Heart right ventricle (tissue), 16 donors: ENCODE results near the gene CHAD. TPM values are rescaled to one million over a fixed set of nuclear protein-coding genes. Genes with fewer than 3 reads are reported as not detected.

Experiments
- ATAC-seq, 8 donors: fragments of 200-7000 bp; cut with Tn5 transposase; one replicate each; pipeline ENCODE4 v1.9.1; 2020; ENCODE audit warnings: mild to moderate bottlenecking in 8 of 8, moderate library complexity in 8 of 8, moderate number of reproducible peaks in 1 of 8
- DNase-seq, 2 donors: peaks; one replicate each; pipeline ENCODE4 v3.0.0-alpha.2; 2020
- H3K27ac ChIP-seq, 10 donors: fragments of 200-600 bp; sonication (generic) in 2 of 10; one replicate each; pipeline versions ENCODE4 v1.5.0 to v1.8.0; 2020 to 2022; ENCODE audit warnings: mild to moderate bottlenecking in 3 of 10
- H3K27me3 ChIP-seq, 7 donors: fragments of 200-600 bp; one replicate each; pipeline ENCODE4 v1.8.0; 2021 to 2022; ENCODE audit warnings: mild to moderate bottlenecking in 2 of 7
- H3K36me3 ChIP-seq, 9 donors: fragments of 200-600 bp; sonication (generic) in 1 of 9; one replicate each; pipeline versions ENCODE4 v1.5.0 to v1.8.0; 2020 to 2022; ENCODE audit warnings: mild to moderate bottlenecking in 2 of 9
- H3K4me1 ChIP-seq, 9 donors: fragments of 200-600 bp; sonication (generic) in 1 of 9; one replicate each; pipeline versions ENCODE4 v1.5.0 to v1.8.0; 2020 to 2022; ENCODE audit warnings: mild to moderate bottlenecking in 4 of 9
- H3K4me3 ChIP-seq, 10 donors: fragments of 200-600 bp; sonication (generic) in 2 of 10; one replicate each; pipeline versions ENCODE4 v1.5.0 to v1.8.0; 2020 to 2022; ENCODE audit warnings: mild to moderate bottlenecking in 7 of 10, moderate library complexity in 2 of 10
- H3K9me3 ChIP-seq, 11 donors: fragments of 200-600 bp in 10 of 11; sonication (generic) in 2 of 11; one replicate each; pipeline versions ENCODE4 v1.5.0 to v1.8.0; 2013 to 2022; ENCODE audit warnings: mild to moderate bottlenecking in 2 of 11, control low read depth in 1 of 11, moderate library complexity in 1 of 11
- CTCF ChIP-seq, 9 donors: fragments of 200-600 bp; sonication (generic) in 2 of 9; IDR thresholded peaks; one replicate each; pipeline versions ENCODE4 v1.5.0 to v1.8.0; 2021 to 2022; ENCODE audit warnings: antibody characterized with exemption in 9 of 9, mild to moderate bottlenecking in 5 of 9, moderate library complexity in 1 of 9
- whole genome bisulfite sequencing, 2 donors: extraction: QIAGEN DNeasy Blood & Tissue Kit; methylation state at CpG; one replicate each; pipeline ENCODE4 v1.1.7; 2013; ENCODE audit warnings: inconsistent platforms in 1 of 2; 5-methylcytosine and 5-hydroxymethylcytosine counted together
- intact Hi-C, 10 donors: fragments of 100-400 bp; cut with DNase I; formaldehyde crosslinking; loops; one replicate each; pipeline versions ENCODE4 v1.11.1 to v1.14.2; 2022
- polyA plus RNA-seq, 2 donors: library from polyadenylated mRNA; stranded (reverse); fragments of 200-250 nt; gene quantifications; one replicate each; pipeline ENCODE4 v1.2.3, GENCODE V29; 2013
- total RNA-seq, 10 donors: library from RNA; stranded (reverse); fragmentation: NEBNext Ultra II Directional in 3 of 10; extraction: Animal tissue kit (Norgen Biotek cat#: 25700) in 3 of 10; gene quantifications; one replicate each; pipeline versions ENCODE4 v1.2.1 to v1.2.4, GENCODE V29; 2021 to 2023
- donor health status: Arrhythmogenic right ventricular cardiomyopathy.
- donor health status: ischemic (EF 13 %, LVEDD 7.1; RV severe dilation, severe dysfunction).
- donor health status: healthy with polysubstance abuse.
- donor health status: DM: no; HTN: yes; CAD: no.
- donor health status: DM: no; HTN: no; CAD: no.
- donor health status: ischemic (EF 25% LVEDD 6.9; RV normal size, moderate dysfunction).
- donor health status: ischemic (EF 25% LVEDD 5.7; RV mildly dilated, moderate dysfunction).
- donor health status: healthy.
- donor health status: DM: yes; HTN: yes; CAD: no.
- donor health status: Ischemic cardiomyopathy.
- donor health status: ischemic (EF 35%, LVEDD 5.7; RV mildly dilated, moderate dysfunction).
- donor health status: nonischemic (EF 11% LVEDD 7.7; RV severe dilation, severe dysfunction).
- donor health status: DM: yes; HTN: yes; CAD: no.
- donor health status: PGD.
- donor health status: ischemic (EF 29% LVEDD 5.4; RV normal size, mild dysfunction).
- donor health status: nonischemic (EF 23%, LVEDD 6.1; RV moderate dilation, normal function).

The CHAD gene
- total and polyA plus RNA-seq, 12 donors: 0.13 to 0.74 (median 0.32) TPM; not detected in 8

- WGBS, 2 donors: 90 to 91% methylated on average over 6 to 7 of the region's 8 CpGs
- TF ChIP-seq CTCF (IDR thresholded peaks at IDR 0.05): no peak
- intact Hi-C loops: no loop called here
Measured at GRCh38 chr17:50492214-50492613, 23.5 kb upstream of the CHAD start.

DNA sequence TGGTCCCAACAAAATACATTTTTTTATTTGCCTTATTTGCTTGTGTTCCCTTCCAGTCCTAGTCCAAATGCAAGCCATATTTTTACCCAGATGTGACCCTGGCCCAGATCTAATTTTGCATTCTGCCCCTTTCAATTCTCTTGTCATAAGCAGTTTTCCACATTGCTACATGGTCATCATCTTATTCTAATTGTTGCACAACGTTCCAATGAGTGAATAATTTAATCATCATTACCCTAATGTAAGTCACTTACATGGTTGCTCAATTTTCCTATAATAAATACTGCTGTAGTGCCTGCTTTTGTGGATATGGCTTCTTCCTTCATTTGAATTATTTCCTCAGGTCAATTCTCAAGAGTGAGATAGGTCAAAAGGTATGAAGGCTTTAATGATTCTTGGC lies 22.8 kb upstream of the CHAD start:
- DNase-seq (no peak), ATAC-seq (no peak)
- Histone ChIP-seq H3K4me3 (no peak overlapping the region), H3K27ac (no peak overlapping the region), H3K4me1 (no peaks in the 10 kb centered on the region), H3K9me3 (no peaks in the 10 kb centered on the region), H3K27me3 (no peaks in the 10 kb centered on the region), H3K36me3 (peaks cover 0 to 13% (median 0%) of the 10 kb centered on the region in 9 donors)
- no peak for TF ChIP-seq CTCF (IDR thresholded peaks at IDR 0.05)
- 62 to 63% methylated on average over 1 of the region's 1 CpG for WGBS, 2 donors
- intact Hi-C loops: no loop called here

More at GRCh38 chr17:50492214-50492613, 23.5 kb upstream of the CHAD start:
- no peaks in the 10 kb centered on the region for H3K4me1 ChIP-seq
- no peak overlapping the region for H3K27ac ChIP-seq
- H3K27me3 ChIP-seq: no peaks in the 10 kb centered on the region
- no peaks in the 10 kb centered on the region for H3K9me3 ChIP-seq
- no peak overlapping the region for H3K4me3 ChIP-seq
- DNase-seq (no peak), ATAC-seq (no peak)
- peaks cover 0 to 6% (median 0%) of the 10 kb centered on the region in 9 donors for H3K36me3 ChIP-seq

DNA sequence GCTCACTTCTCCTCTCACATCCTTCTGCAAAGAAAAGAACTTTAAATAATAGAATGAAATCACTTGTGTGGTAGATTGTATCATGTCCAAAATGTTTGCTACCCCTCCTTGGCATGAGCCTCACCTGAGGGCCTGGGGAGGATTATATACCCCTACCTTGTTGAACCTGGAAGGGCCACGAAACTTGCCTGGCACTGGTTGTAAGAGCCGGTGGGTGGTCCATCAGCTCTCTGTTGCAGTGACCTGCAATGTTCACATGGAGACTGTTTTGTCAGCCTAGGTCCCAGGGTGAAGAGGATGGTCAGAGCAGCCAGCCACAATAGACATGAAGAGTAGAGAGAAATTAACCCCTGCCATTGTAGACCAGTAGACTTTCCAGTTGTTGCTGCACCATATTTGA lies 20.2 kb upstream of the CHAD start:
- ATAC-seq (no peak), DNase-seq (no peak)
- WGBS, 2 donors: 95 to 96% methylated on average over 2 of the region's 2 CpGs
- Histone ChIP-seq H3K27ac (no peak overlapping the region), H3K4me3 (no peak overlapping the region), H3K36me3 (peaks cover 0 to 39% (median 14%) of the 10 kb centered on the region in 9 donors), H3K9me3 (no peaks in the 10 kb centered on the region), H3K4me1 (no peaks in the 10 kb centered on the region), H3K27me3 (no peaks in the 10 kb centered on the region)
- TF ChIP-seq CTCF (IDR thresholded peaks at IDR 0.05): no peak
- intact Hi-C loops: loop anchor here in 8 of 10 donors (5.0 to 10.0 kb wide), 6 partner anchors 46 to 206 kb away; partner anchors contain the start of gene EPN3 (in 1 of the 8)

DNA sequence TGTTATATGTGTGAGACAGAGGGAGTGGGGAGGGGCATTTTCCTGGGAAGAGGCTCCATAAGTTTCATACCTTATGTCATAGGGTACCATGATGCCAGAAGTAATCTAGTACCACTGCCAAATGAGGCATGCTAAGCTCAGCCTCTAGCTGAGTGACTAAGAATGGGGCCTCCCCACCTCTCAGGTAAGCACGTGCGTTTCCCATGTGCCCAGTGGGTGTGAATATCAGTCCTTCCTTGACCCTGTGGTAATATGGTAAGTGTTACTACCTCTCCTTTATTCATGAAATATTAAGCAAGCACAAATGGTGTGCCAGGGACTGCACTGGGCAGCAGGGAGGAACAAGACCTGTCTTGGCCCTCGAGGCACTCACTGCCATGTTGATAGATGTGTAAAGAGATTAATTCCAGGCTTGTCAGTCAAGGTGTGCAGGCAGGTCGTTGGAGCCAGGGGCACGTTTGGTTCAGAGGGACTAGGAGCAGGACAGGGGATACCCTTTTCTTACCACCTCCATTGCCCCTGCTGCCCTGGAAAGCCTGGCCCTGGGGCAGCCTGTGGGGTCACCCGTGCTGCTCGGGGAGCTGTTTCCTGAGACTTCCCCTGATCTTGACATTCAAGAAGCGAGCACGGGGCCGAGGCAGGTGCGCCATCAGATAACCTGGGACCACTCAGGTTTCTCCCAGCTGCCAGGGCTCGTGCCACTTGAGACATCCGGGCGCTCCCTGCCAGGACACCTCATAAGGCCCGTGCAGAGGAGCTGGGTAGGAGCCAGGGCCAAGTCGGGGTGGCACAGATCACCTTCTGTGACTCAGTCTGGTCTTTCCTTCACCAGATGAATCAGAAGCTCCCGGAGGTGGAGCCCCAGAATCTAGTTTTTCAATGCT lies 18.8 kb upstream of the CHAD start:
- peaks cover 2 to 9% (median 7%) of the 10 kb centered on the region in 9 donors for H3K4me1 ChIP-seq
- intact Hi-C loops: loop anchor here in 8 of 10 donors (5.0 to 10.0 kb wide), 6 partner anchors 47 to 207 kb away; partner anchors contain the start of gene EPN3 (in 1 of the 8)
- no peak overlapping the region for H3K4me3 ChIP-seq
- H3K9me3 ChIP-seq: no peaks in the 10 kb centered on the region
- no peak for DNase-seq
- no peak overlapping the region for H3K27ac ChIP-seq
- no peaks in the 10 kb centered on the region for H3K27me3 ChIP-seq
- 88 to 89% methylated on average over 17 of the region's 17 CpGs for WGBS, 2 donors
- H3K36me3 ChIP-seq: peaks cover 0 to 50% (median 22%) of the 10 kb centered on the region in 9 donors
- no peak for ATAC-seq
- no peak for TF ChIP-seq CTCF (IDR thresholded peaks at IDR 0.05)
